Breast epithelium (tissue), 4 donors: ENCODE measurements around the gene P4HA1. TPM values are rescaled to one million over a fixed set of nuclear protein-coding genes. Genes with fewer than 3 reads are reported as not detected.

ENCODE experiments used
- DNase-seq, 2 donors: peaks; one replicate each; pipeline ENCODE4 v3.0.0-alpha.2; 2019; ENCODE audit warnings: low spot score in 2 of 2
- H3K27ac ChIP-seq, 2 donors: fragments of 200-600 bp; sonication (generic) in 1 of 2; one replicate each; pipeline ENCODE4 v1.5.1; 2016 to 2019; ENCODE audit warnings: mild to moderate bottlenecking in 1 of 2
- H3K27me3 ChIP-seq, 2 donors: fragments of 200-600 bp; sonication (generic) in 1 of 2; one replicate each; pipeline versions ENCODE4 v1.5.1 to v1.6.0; 2017 to 2019; ENCODE audit warnings: control low read depth in 1 of 2, mild to moderate bottlenecking in 1 of 2
- H3K36me3 ChIP-seq: fragments of 200-600 bp; one replicate; pipeline ENCODE4 v1.5.1; 2019
- H3K4me1 ChIP-seq, 2 donors: fragments of 200-600 bp; sonication (generic); one replicate each; pipeline ENCODE4 v1.5.1; 2016 to 2019; ENCODE audit warnings: control low read depth in 1 of 2
- H3K4me3 ChIP-seq, 3 donors: fragments of 200-600 bp; sonication (generic); 1 replicate in 2 of 3; 2 replicates in 1 of 3; pipeline ENCODE4 v1.5.1; 2016 to 2019; ENCODE audit warnings: mild to moderate bottlenecking in 3 of 3, moderate library complexity in 2 of 3
- H3K9me3 ChIP-seq, 2 donors: fragments of 200-600 bp; sonication (generic) in 1 of 2; one replicate each; pipeline ENCODE4 v1.5.1; 2016 to 2019; ENCODE audit warnings: control low read depth in 1 of 2
- POLR2A ChIP-seq: fragments of 450-650 bp; IDR thresholded peaks from one replicate; pipeline ENCODE4 v1.6.1; 2016; ENCODE audit warnings: antibody characterized with exemption, mild to moderate bottlenecking, moderate library complexity
- POLR2AphosphoS5 ChIP-seq, 3 donors: sonication (generic); formaldehyde crosslinking; IDR thresholded peaks; one replicate each; pipeline ENCODE4 v1.6.1; 2017; ENCODE audit warnings: antibody characterized with exemption in 3 of 3
- intact Hi-C: fragments of 100-400 bp; cut with DNase I; formaldehyde crosslinking; loops from one replicate; pipeline ENCODE4 v1.15.1; 2023; ENCODE audit warnings: low total_unique reads
- total RNA-seq, 3 donors: library from RNA; depleted of rRNA; stranded (reverse); fragments of >200 nt; gene quantifications; one replicate each; pipeline ENCODE4 v1.1.0, GENCODE V29; 2016
- TF ChIP-seq, protein P1 (sequence below), 3 donors: fragments of 450-650 bp; IDR thresholded peaks; one replicate each; pipeline ENCODE4 v1.5.1; 2016 to 2017; ENCODE audit warnings: antibody characterized with exemption in 3 of 3, mild to moderate bottlenecking in 3 of 3, moderate library complexity in 3 of 3

The P4HA1 gene
- total RNA-seq, 3 donors from 2014 or later: 25.0 to 42.1 (median 34.1) TPM

DNA sequence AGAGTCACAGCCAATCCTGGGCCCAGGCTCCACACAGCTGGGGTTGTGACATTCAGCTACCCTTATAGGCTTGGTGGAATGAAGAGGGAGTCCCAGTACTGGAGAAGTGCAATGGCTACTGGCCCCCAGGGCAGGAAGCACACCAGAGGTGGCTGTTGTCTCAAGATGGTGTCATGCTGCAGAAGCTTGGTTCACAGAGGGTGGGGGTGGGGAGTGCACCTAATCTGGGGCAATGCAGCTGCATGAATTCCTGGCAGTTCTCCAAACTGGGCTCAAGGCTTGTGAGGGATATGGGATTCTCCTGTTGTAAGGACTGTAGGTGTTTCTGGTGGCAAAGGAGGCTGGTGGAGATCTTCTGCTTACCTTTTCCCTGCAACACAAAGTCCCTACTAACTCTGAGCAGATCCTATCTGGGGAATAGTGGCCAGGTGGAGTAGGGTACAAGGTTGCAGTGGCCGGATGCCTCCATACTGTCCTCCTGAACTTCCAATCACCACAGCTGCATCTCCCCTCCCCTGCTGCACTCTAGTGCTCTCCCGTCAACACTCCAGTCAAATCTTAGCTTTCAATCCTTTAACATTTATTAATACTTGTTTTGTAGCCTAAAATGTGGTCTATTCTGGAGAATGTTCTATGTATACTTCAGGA lies 114.7 kb downstream of the P4HA1 start:
- peaks cover 10 to 18% of the 10 kb centered on the region in 2 donors for H3K9me3 ChIP-seq
- TF ChIP-seq POLR2AphosphoS5 (IDR thresholded peaks at IDR 0.05) (no peak), POLR2A (no peak)
- TF ChIP-seq, protein P1, sequence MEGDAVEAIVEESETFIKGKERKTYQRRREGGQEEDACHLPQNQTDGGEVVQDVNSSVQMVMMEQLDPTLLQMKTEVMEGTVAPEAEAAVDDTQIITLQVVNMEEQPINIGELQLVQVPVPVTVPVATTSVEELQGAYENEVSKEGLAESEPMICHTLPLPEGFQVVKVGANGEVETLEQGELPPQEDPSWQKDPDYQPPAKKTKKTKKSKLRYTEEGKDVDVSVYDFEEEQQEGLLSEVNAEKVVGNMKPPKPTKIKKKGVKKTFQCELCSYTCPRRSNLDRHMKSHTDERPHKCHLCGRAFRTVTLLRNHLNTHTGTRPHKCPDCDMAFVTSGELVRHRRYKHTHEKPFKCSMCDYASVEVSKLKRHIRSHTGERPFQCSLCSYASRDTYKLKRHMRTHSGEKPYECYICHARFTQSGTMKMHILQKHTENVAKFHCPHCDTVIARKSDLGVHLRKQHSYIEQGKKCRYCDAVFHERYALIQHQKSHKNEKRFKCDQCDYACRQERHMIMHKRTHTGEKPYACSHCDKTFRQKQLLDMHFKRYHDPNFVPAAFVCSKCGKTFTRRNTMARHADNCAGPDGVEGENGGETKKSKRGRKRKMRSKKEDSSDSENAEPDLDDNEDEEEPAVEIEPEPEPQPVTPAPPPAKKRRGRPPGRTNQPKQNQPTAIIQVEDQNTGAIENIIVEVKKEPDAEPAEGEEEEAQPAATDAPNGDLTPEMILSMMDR (IDR thresholded peaks at IDR 0.05): no peak
- DNase-seq: no peak

DNA sequence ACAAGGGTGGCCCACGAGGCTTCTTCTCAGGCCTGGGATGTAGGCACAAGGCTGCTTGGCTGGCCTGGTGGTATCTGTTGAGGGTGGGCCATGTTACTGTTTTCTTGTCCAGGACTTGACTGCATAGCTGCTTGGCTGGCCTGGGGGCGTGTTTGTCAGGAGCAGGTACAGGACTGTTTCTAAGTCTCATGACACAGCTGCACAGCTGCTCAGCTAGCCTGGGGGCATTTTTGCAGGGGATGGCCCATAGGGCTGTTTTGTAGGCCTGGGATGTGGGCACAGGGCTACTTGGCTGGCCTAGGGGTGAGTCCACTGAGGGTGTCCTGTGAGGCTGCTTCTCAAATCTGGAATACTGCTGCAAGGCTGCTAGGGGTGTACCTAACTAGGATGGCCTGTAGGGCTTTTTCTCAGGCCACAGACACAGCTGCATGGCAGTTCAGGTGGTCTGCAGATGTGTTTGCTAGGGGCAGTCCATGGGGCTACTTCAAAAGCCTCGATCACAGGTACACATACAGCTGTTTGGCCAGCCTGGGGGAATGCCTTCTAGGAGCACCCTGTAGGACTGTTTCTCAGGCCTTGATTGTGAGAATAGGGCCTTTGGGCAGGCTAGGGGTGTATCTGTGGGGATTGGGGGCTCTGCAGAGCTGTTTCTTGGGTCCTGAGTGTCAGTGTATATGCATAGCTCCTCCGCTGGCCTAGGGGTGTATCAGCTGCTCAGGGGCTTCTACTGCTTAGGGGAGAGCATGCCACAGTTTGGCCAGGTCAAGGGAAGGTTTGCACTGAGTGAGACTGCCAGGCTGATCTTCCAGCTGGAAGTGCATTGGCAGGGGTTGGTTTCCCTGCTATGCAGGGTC lies 115.4 kb downstream of the P4HA1 start:
- Histone ChIP-seq H3K4me1 (no peaks in the 10 kb centered on the region), H3K27ac (no peak overlapping the region), H3K9me3 (peaks cover 10 to 25% of the 10 kb centered on the region in 2 donors), H3K4me3 (no peak overlapping the region), H3K27me3 (no peaks in the 10 kb centered on the region), H3K36me3 (no peaks in the 10 kb centered on the region)
- DNase-seq: no peak
- TF ChIP-seq POLR2AphosphoS5 (IDR thresholded peaks at IDR 0.05) (no peak), POLR2A (no peak)
- TF ChIP-seq, protein P1 (IDR thresholded peaks at IDR 0.05): no peak
- intact Hi-C loops: no loop called here

More for the DNA sequence above, 114.7 kb downstream of the P4HA1 start:
- no peak overlapping the region for H3K4me3 ChIP-seq
- no peaks in the 10 kb centered on the region for H3K27me3 ChIP-seq
- H3K4me1 ChIP-seq: no peaks in the 10 kb centered on the region
- intact Hi-C loops: no loop called here
- H3K27ac ChIP-seq: no peak overlapping the region
- no peaks in the 10 kb centered on the region for H3K36me3 ChIP-seq

- H3K36me3 ChIP-seq: no peaks in the 10 kb centered on the region
- no peak for TF ChIP-seq POLR2A
- TF ChIP-seq POLR2AphosphoS5 (IDR thresholded peaks at IDR 0.05): no peak
- TF ChIP-seq, protein P1 (IDR thresholded peaks at IDR 0.05): no peak
- H3K27ac ChIP-seq: no peak overlapping the region
- peaks cover 12 to 34% of the 10 kb centered on the region in 2 donors for H3K9me3 ChIP-seq
- H3K4me1 ChIP-seq: no peaks in the 10 kb centered on the region
- no peaks in the 10 kb centered on the region for H3K27me3 ChIP-seq
- intact Hi-C loops: no loop called here
- no peak for DNase-seq
- no peak overlapping the region for H3K4me3 ChIP-seq
These were observed 116.3 kb downstream of the P4HA1 start for GRCh38 chr10:72980348-72980747.

GRCh38 chr10:72979709-72980108 lies 117.0 kb downstream of the P4HA1 start:
- Histone ChIP-seq H3K4me1 (no peaks in the 10 kb centered on the region), H3K27ac (no peak overlapping the region), H3K36me3 (no peaks in the 10 kb centered on the region), H3K4me3 (no peak overlapping the region), H3K27me3 (no peaks in the 10 kb centered on the region), H3K9me3 (peaks cover 14 to 41% of the 10 kb centered on the region in 2 donors)
- TF ChIP-seq POLR2AphosphoS5 (IDR thresholded peaks at IDR 0.05): no peak
- TF ChIP-seq, protein P1 (IDR thresholded peaks at IDR 0.05): no peak
- intact Hi-C loops: no loop called here
- no peak for DNase-seq

GRCh38 chr10:72976886-72977285 lies 119.8 kb downstream of the P4HA1 start:
- H3K27ac ChIP-seq: no peak overlapping the region
- no peaks in the 10 kb centered on the region for H3K4me1 ChIP-seq
- H3K9me3 ChIP-seq: peaks cover 14 to 41% of the 10 kb centered on the region in 2 donors
- no peak for TF ChIP-seq POLR2AphosphoS5 (IDR thresholded peaks at IDR 0.05)
- TF ChIP-seq, protein P1 (IDR thresholded peaks at IDR 0.05): no peak
- no peak for TF ChIP-seq POLR2A
- intact Hi-C loops: no loop called here
- no peaks in the 10 kb centered on the region for H3K27me3 ChIP-seq
- no peaks in the 10 kb centered on the region for H3K36me3 ChIP-seq
- DNase-seq: no peak
- H3K4me3 ChIP-seq: no peak overlapping the region
